Stimulated activated naive B cell treated with anti-CD40 and anti-IgM and Interleukin-4, amounts not matched to agents 10 μg/mL and 1 μg/mL and 100 μg/mL, for 72 hours (primary cell): ENCODE measurements around the gene LEMD3.
A peak's percentile ranks its signal among the peaks of the same experiment; 100 is the strongest.

Experiments
- ATAC-seq, 2 donors: fragments of 150-1000 bp; cut with Tn5 transposase; replicated peaks; 2 replicates each; pipeline ENCODE4 v1.10.0; 2021; ENCODE audit warnings: moderate library complexity in 1 of 2
- DNase-seq: peaks from one replicate; pipeline ENCODE4 v3.0.0; 2021
- H3K27ac Mint-ChIP-seq: one replicate; pipeline ENCODE4 v1.8.0; 2022; ENCODE audit warnings: mild to moderate bottlenecking, mixed read lengths
- H3K27me3 Mint-ChIP-seq, 2 donors: one replicate each; pipeline ENCODE4 v1.8.0; 2022; ENCODE audit warnings: mixed read lengths in 2 of 2
- H3K36me3 Mint-ChIP-seq, 2 donors: one replicate each; pipeline ENCODE4 v1.8.0; 2022; ENCODE audit warnings: mixed read lengths in 2 of 2, mild to moderate bottlenecking in 1 of 2
- H3K4me1 Mint-ChIP-seq, 2 donors: one replicate each; pipeline ENCODE4 v1.8.0; 2022; ENCODE audit warnings: mixed read lengths in 2 of 2, mild to moderate bottlenecking in 1 of 2
- H3K4me3 Mint-ChIP-seq, 2 donors: one replicate each; pipeline ENCODE4 v1.8.0; 2022; ENCODE audit warnings: mild to moderate bottlenecking in 2 of 2, mixed read lengths in 2 of 2, moderate library complexity in 1 of 2
- H3K9me3 Mint-ChIP-seq, 2 donors: one replicate each; pipeline ENCODE4 v1.8.0; 2022; ENCODE audit warnings: mixed read lengths in 2 of 2, mild to moderate bottlenecking in 1 of 2

Gene LEMD3

DNA sequence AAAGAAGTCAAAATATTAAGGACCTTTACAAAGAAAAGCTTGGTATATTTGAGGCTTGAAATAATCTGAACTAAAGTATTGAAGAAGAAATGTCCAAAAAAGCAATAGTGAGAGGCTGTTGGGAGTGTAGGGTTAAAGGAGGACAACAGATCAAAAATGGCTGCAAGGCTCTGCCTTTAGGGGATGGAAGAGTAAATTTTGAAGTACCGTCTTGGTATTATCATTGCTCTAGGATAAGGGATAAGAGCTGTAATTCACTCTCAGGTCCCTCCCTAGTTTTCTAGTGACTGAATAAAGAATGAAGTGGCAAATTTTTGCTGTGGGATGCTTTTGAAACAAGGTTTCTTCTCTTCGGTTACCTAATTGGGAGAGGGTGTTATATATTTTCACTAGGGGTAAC is 38.7 kb downstream of the LEMD3 start:
- peaks cover 8 to 9% of the 10 kb centered on the region in 2 donors for H3K36me3 Mint-ChIP-seq
- H3K27me3 Mint-ChIP-seq = no peaks in the 10 kb centered on the region
- peaks cover 29 to 58% of the 10 kb centered on the region in 2 donors for H3K4me1 Mint-ChIP-seq
- peaks cover 0 to 1% of the 10 kb centered on the region in 2 donors for H3K9me3 Mint-ChIP-seq
- peak overlapping the region; percentile 27 for H3K27ac Mint-ChIP-seq
- H3K4me3 Mint-ChIP-seq = no peak overlapping the region
- no peak for DNase-seq
- ATAC-seq = no peak

- Mint-ChIP-seq H3K27ac (peak overlapping the region; percentile 95), H3K4me1 (peaks cover 31 to 49% of the 10 kb centered on the region in 2 donors), H3K9me3 (no peaks in the 10 kb centered on the region), H3K36me3 (peaks cover 7 to 11% of the 10 kb centered on the region in 2 donors), H3K4me3 (peak overlapping the region; percentile 69 to 84), H3K27me3 (no peaks in the 10 kb centered on the region)
- ATAC-seq (no peak), DNase-seq (no peak)
Measured at GRCh38 chr12:65208964-65209654, 39.7 kb downstream of the LEMD3 start.

DNA sequence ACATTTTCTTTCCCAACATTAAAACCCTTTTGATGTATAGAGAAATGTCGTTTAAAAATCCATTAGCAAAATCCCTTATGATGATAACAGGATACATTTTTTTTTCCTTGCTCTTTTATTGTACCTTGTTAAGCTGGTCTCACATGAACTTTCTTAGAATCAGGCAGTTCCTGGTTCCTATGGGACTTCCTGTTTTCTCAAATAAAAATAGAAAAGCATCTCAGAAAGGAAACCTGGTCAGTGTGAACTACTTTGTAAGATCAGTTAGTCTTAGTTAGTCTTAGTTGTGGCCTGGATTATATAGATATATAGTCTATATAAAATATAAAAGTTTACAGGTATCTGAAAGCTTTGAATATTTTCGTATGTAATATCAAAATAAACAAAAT is 40.3 kb downstream of the LEMD3 start:
- DNase-seq (no peak), ATAC-seq (peak; percentile 63 to 73)
- peaks cover 7 to 11% of the 10 kb centered on the region in 2 donors for H3K36me3 Mint-ChIP-seq
- H3K9me3 Mint-ChIP-seq = no peaks in the 10 kb centered on the region
- H3K27me3 Mint-ChIP-seq = no peaks in the 10 kb centered on the region
- peaks cover 29 to 45% of the 10 kb centered on the region in 2 donors for H3K4me1 Mint-ChIP-seq
- peak overlapping the region; percentile 69 to 84 for H3K4me3 Mint-ChIP-seq
- H3K27ac Mint-ChIP-seq = peak overlapping the region; percentile 95

- Mint-ChIP-seq H3K4me1 (peaks cover 4 to 9% of the 10 kb centered on the region in 2 donors), H3K36me3 (peaks cover 34 to 37% of the 10 kb centered on the region in 2 donors), H3K9me3 (peaks cover 0 to 6% of the 10 kb centered on the region in 2 donors), H3K27me3 (no peaks in the 10 kb centered on the region), H3K27ac (no peak overlapping the region), H3K4me3 (no peak overlapping the region)
- ATAC-seq = no peak
- DNase-seq = no peak
Measured at GRCh38 chr12:65217086-65217485, 47.7 kb downstream of the LEMD3 start.

DNA sequence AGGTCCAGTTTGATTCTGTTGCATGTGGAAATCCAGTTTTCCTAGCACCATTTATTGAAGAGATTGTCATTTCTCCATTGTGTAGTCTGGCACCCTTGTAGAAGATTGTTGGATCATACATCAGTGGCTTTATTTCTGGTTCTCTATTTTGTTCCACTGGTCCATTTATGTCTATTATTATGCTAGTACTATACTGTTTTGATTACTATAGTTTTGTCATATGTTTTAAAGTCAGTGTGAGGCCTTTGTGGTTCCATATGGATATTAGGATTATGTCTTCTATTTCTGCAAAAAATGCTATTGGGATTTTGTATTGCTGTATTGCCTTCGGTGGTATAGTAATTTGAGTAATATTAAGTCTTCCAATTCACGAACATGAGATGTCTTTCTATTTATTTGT is 51.4 kb downstream of the LEMD3 start:
- Mint-ChIP-seq H3K4me3 (no peak overlapping the region), H3K36me3 (peaks cover 53 to 66% of the 10 kb centered on the region in 2 donors), H3K27me3 (no peaks in the 10 kb centered on the region), H3K9me3 (peaks cover 9 to 12% of the 10 kb centered on the region in 2 donors), H3K27ac (no peak overlapping the region), H3K4me1 (peaks cover 10 to 26% of the 10 kb centered on the region in 2 donors)
- ATAC-seq = no peak
- no peak for DNase-seq

GRCh38 chr12:65229441-65229840 is 60.1 kb downstream of the LEMD3 start:
- Mint-ChIP-seq H3K27ac (no peak overlapping the region), H3K4me1 (peaks cover 13 to 29% of the 10 kb centered on the region in 2 donors), H3K27me3 (no peaks in the 10 kb centered on the region)

GRCh38 chr12:65232476-65233077 is 63.2 kb downstream of the LEMD3 start:
- Mint-ChIP-seq H3K27ac (no peak overlapping the region), H3K4me3 (no peak overlapping the region), H3K9me3 (peaks cover 8 to 11% of the 10 kb centered on the region in 2 donors), H3K4me1 (peaks cover 0 to 10% of the 10 kb centered on the region in 2 donors), H3K36me3 (peaks cover 25 to 30% of the 10 kb centered on the region in 2 donors), H3K27me3 (no peaks in the 10 kb centered on the region)
- no peak for ATAC-seq
- DNase-seq = no peak

More at GRCh38 chr12:65229441-65229840, 60.1 kb downstream of the LEMD3 start:
- H3K36me3 Mint-ChIP-seq = peaks cover 41 to 53% of the 10 kb centered on the region in 2 donors
- peaks cover 15% of the 10 kb centered on the region in 2 donors for H3K9me3 Mint-ChIP-seq
- ATAC-seq (no peak), DNase-seq (no peak)
- no peak overlapping the region for H3K4me3 Mint-ChIP-seq

- H3K27ac Mint-ChIP-seq = no peak overlapping the region
- peaks cover 10% of the 10 kb centered on the region in 2 donors for H3K36me3 Mint-ChIP-seq
Measured at GRCh38 chr12:65237153-65237552, 67.8 kb downstream of the LEMD3 start.

DNA sequence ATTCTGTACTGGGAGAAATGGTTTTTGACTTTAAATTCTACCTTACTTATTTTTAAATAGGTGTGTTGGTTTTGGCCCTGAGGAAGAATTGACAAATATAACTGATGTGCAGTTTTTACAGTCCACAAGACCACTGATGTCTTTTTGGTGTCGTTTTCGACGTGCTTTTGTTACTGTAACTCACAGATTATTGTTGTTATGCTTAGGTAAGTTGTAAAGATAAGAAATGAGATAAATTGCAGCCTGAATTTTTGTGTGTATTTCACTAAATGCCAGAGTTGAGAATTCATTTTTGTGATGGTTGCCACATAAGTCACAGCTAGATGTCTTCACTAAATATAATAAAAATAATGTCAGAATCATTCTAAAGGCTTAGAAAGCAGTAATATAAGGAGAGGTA is 69.2 kb downstream of the LEMD3 start:
- no peak for DNase-seq
- Mint-ChIP-seq H3K27ac (no peak overlapping the region), H3K27me3 (no peaks in the 10 kb centered on the region), H3K4me1 (no peaks in the 10 kb centered on the region), H3K9me3 (no peaks in the 10 kb centered on the region), H3K36me3 (peaks cover 19 to 20% of the 10 kb centered on the region in 2 donors), H3K4me3 (no peak overlapping the region)
- ATAC-seq = no peak

More at GRCh38 chr12:65237153-65237552, 67.8 kb downstream of the LEMD3 start:
- no peak for DNase-seq
- Mint-ChIP-seq H3K4me1 (peaks cover 0 to 7% of the 10 kb centered on the region in 2 donors), H3K9me3 (no peaks in the 10 kb centered on the region), H3K4me3 (no peak overlapping the region), H3K27me3 (no peaks in the 10 kb centered on the region)
- no peak for ATAC-seq

DNA sequence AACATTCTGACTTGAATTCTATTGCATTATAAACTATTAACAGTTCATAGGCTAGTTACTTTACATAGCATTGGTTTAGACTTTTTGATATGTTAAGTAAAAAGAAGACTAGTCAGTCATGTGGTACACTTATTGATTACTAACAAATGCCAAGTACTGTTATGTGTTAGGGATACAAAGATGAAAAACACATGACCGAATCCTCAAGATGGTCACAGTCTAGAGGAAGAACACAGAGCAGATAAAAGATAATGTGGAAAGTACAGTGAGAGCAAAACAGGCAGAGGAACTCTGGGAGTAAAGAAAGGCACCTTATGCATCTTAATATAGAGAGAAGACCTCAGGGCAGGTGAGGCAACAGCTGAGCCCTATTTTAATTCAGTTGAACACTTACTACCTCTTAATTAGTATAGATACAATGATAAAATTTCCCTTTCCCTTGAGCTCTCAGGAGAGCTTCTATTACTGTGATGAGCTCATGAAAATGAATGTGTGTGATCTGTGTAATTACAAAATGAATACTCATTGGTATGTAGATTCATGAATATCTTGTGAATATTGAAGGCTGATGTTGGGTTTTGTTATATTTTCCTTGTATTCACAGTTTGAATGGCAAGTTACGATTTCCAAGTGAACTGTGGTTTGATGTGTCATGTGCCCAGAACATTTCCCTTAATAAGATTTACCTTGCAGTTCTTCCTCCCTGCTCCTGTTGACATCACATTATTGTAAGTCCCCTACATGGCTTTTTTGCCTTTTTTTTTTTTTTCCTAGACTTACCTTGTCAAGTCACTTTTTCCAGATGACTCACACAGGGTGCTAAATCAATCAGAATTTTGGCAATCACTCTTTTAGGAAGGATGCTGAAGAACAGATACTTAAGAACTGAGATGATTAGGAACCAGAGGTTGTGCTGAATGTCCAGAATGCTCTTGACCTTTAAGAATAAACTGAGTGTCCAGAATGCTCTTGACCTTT is 79.6 kb downstream of the LEMD3 start:
- DNase-seq = no peak
- no peaks in the 10 kb centered on the region for H3K9me3 Mint-ChIP-seq
- ATAC-seq = peak; percentile 48 to 76
- H3K27ac Mint-ChIP-seq = peak overlapping the region; percentile 16
- H3K27me3 Mint-ChIP-seq = no peaks in the 10 kb centered on the region
- no peak overlapping the region for H3K4me3 Mint-ChIP-seq
- peaks cover 12 to 16% of the 10 kb centered on the region in 2 donors for H3K4me1 Mint-ChIP-seq
- H3K36me3 Mint-ChIP-seq = peaks cover 21 to 32% of the 10 kb centered on the region in 2 donors

- ATAC-seq = no peak
- Mint-ChIP-seq H3K36me3 (peaks cover 15 to 20% of the 10 kb centered on the region in 2 donors), H3K4me3 (no peak overlapping the region), H3K4me1 (peaks cover 12 to 16% of the 10 kb centered on the region in 2 donors), H3K9me3 (no peaks in the 10 kb centered on the region), H3K27me3 (no peaks in the 10 kb centered on the region), H3K27ac (no peak overlapping the region)
- DNase-seq = no peak
Measured at GRCh38 chr12:65252515-65252914, 83.1 kb downstream of the LEMD3 start.

DNA sequence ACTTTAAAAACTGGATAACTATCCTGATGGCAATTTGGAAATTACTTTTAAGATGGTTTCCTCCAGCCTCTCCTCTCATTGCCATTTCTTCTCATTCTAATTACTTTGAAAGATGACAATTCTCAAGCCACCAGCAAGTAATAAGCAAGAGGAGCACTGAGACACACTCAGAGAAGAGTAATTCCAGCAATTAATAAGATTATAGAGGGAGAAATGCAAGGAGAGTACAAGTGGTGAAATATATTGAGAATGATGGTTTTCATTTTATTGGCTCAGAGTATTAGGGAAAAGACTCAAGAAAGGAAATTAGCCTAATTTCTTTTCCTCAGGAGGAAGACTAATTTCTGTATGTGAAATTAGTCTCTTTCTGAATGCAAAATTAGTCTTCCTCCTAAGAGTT is 88.6 kb downstream of the LEMD3 start:
- Mint-ChIP-seq H3K27ac (no peak overlapping the region), H3K4me3 (no peak overlapping the region), H3K4me1 (no peaks in the 10 kb centered on the region), H3K9me3 (no peaks in the 10 kb centered on the region), H3K27me3 (no peaks in the 10 kb centered on the region), H3K36me3 (no peaks in the 10 kb centered on the region)
- DNase-seq (no peak), ATAC-seq (no peak)

- DNase-seq (no peak), ATAC-seq (peak; percentile 71)
- Mint-ChIP-seq H3K27ac (no peak overlapping the region), H3K27me3 (no peaks in the 10 kb centered on the region), H3K4me1 (no peaks in the 10 kb centered on the region), H3K4me3 (no peak overlapping the region), H3K9me3 (no peaks in the 10 kb centered on the region), H3K36me3 (no peaks in the 10 kb centered on the region)
Measured at GRCh38 chr12:65259501-65259900, 90.1 kb downstream of the LEMD3 start.

- Mint-ChIP-seq H3K27ac (no peak overlapping the region), H3K4me3 (no peak overlapping the region), H3K27me3 (peaks cover 0 to 5% of the 10 kb centered on the region in 2 donors), H3K4me1 (no peaks in the 10 kb centered on the region), H3K36me3 (no peaks in the 10 kb centered on the region), H3K9me3 (no peaks in the 10 kb centered on the region)
- DNase-seq (no peak), ATAC-seq (no peak)
Measured at GRCh38 chr12:65263777-65264176, 94.4 kb downstream of the LEMD3 start.
